ENCODE data around the gene SPRR3. TPM values are rescaled to one million over a fixed set of nuclear protein-coding genes. Genes with fewer than 3 reads are reported as not detected.

Gene SPRR3
- total and polyA plus RNA-seq, 4 donors: 0.61 TPM; not detected in 3

DNA sequence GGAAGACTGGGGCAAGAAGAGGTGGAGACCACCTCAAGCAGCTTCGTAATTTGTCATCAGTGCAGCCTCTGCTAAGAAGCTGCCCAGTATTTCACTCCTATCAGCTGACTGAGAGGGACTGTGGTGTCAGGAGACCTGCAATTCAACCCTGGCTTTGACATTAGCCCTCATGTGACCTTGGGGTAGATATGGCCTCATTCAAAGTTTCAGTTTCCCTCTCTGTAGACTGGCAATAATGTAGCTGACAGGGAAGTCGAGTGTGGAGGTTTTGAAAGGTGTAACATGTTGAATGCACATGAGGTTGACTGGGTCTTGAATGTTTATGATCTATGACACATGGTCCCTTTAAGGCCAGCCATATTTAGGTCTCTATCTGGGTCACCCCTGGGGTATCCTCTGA, 33.3 kb upstream of the SPRR3 start:
- H3K4me3 ChIP-seq (ENCODE audit: low read depth in 1 of 3, low read length in 3 of 3): no peak overlapping the region
- no peaks in the 10 kb centered on the region for H3K27me3 ChIP-seq (ENCODE audit: control insufficient read depth in 4 of 4, insufficient read depth in 4 of 4, low read length in 3 of 4)
- no peaks in the 10 kb centered on the region for H3K36me3 ChIP-seq (ENCODE audit: control insufficient read depth in 4 of 4, insufficient read depth in 3 of 4, low read depth in 1 of 4, low read length in 3 of 4)
- no peaks in the 10 kb centered on the region for H3K4me1 ChIP-seq (ENCODE audit: control insufficient read depth in 4 of 4, insufficient read depth in 4 of 4, low read length in 3 of 4)
- WGBS: 66% methylated on average over 2 of the region's 2 CpGs
- TF ChIP-seq, protein P1, sequence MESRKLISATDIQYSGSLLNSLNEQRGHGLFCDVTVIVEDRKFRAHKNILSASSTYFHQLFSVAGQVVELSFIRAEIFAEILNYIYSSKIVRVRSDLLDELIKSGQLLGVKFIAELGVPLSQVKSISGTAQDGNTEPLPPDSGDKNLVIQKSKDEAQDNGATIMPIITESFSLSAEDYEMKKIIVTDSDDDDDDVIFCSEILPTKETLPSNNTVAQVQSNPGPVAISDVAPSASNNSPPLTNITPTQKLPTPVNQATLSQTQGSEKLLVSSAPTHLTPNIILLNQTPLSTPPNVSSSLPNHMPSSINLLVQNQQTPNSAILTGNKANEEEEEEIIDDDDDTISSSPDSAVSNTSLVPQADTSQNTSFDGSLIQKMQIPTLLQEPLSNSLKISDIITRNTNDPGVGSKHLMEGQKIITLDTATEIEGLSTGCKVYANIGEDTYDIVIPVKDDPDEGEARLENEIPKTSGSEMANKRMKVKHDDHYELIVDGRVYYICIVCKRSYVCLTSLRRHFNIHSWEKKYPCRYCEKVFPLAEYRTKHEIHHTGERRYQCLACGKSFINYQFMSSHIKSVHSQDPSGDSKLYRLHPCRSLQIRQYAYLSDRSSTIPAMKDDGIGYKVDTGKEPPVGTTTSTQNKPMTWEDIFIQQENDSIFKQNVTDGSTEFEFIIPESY (IDR thresholded peaks at IDR 0.05): no peak
- TF ChIP-seq, protein P2, sequence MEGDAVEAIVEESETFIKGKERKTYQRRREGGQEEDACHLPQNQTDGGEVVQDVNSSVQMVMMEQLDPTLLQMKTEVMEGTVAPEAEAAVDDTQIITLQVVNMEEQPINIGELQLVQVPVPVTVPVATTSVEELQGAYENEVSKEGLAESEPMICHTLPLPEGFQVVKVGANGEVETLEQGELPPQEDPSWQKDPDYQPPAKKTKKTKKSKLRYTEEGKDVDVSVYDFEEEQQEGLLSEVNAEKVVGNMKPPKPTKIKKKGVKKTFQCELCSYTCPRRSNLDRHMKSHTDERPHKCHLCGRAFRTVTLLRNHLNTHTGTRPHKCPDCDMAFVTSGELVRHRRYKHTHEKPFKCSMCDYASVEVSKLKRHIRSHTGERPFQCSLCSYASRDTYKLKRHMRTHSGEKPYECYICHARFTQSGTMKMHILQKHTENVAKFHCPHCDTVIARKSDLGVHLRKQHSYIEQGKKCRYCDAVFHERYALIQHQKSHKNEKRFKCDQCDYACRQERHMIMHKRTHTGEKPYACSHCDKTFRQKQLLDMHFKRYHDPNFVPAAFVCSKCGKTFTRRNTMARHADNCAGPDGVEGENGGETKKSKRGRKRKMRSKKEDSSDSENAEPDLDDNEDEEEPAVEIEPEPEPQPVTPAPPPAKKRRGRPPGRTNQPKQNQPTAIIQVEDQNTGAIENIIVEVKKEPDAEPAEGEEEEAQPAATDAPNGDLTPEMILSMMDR (IDR thresholded peaks at IDR 0.05; ENCODE audit: low read depth, low read length, missing input control): no peak
- TF ChIP-seq JUND (IDR thresholded peaks at IDR 0.05) (no peak), FOXA2 (IDR thresholded peaks at IDR 0.05) (no peak), TAF1 (conservative IDR thresholded peaks at IDR 0.05) (no peak), YY1 (IDR thresholded peaks at IDR 0.05) (no peak), RAD21 (IDR thresholded peaks at IDR 0.05) (no peak), HNF4G (IDR thresholded peaks at IDR 0.05) (no peak), RXRA (IDR thresholded peaks at IDR 0.05) (no peak), FOXA1 (IDR thresholded peaks at IDR 0.05) (no peak), HNF4A (conservative IDR thresholded peaks at IDR 0.05) (no peak), EGR1 (IDR thresholded peaks at IDR 0.05; ENCODE audit: low read depth in 2 of 2) (no peak), SP1 (IDR thresholded peaks at IDR 0.05) (no peak)
- TF ChIP-seq, protein P3, sequence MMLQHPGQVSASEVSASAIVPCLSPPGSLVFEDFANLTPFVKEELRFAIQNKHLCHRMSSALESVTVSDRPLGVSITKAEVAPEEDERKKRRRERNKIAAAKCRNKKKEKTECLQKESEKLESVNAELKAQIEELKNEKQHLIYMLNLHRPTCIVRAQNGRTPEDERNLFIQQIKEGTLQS (IDR thresholded peaks at IDR 0.05): no peak
- TF ChIP-seq, protein P4, sequence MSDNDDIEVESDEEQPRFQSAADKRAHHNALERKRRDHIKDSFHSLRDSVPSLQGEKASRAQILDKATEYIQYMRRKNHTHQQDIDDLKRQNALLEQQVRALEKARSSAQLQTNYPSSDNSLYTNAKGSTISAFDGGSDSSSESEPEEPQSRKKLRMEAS (IDR thresholded peaks at IDR 0.05): no peak
- TF ChIP-seq, protein P5, sequence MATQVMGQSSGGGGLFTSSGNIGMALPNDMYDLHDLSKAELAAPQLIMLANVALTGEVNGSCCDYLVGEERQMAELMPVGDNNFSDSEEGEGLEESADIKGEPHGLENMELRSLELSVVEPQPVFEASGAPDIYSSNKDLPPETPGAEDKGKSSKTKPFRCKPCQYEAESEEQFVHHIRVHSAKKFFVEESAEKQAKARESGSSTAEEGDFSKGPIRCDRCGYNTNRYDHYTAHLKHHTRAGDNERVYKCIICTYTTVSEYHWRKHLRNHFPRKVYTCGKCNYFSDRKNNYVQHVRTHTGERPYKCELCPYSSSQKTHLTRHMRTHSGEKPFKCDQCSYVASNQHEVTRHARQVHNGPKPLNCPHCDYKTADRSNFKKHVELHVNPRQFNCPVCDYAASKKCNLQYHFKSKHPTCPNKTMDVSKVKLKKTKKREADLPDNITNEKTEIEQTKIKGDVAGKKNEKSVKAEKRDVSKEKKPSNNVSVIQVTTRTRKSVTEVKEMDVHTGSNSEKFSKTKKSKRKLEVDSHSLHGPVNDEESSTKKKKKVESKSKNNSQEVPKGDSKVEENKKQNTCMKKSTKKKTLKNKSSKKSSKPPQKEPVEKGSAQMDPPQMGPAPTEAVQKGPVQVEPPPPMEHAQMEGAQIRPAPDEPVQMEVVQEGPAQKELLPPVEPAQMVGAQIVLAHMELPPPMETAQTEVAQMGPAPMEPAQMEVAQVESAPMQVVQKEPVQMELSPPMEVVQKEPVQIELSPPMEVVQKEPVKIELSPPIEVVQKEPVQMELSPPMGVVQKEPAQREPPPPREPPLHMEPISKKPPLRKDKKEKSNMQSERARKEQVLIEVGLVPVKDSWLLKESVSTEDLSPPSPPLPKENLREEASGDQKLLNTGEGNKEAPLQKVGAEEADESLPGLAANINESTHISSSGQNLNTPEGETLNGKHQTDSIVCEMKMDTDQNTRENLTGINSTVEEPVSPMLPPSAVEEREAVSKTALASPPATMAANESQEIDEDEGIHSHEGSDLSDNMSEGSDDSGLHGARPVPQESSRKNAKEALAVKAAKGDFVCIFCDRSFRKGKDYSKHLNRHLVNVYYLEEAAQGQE (IDR thresholded peaks at IDR 0.05): no peak
- H3K9ac ChIP-seq (ENCODE audit: low read depth in 1 of 2, low read length in 2 of 2): no peak overlapping the region
- no peaks in the 10 kb centered on the region for H3K9me3 ChIP-seq (ENCODE audit: control insufficient read depth in 4 of 4, low read length in 3 of 4)
- H3K27ac ChIP-seq (ENCODE audit: low read depth in 1 of 2, low read length in 2 of 2): no peak overlapping the region
- DNase-seq (ENCODE audit: low spot score): no peak

DNA sequence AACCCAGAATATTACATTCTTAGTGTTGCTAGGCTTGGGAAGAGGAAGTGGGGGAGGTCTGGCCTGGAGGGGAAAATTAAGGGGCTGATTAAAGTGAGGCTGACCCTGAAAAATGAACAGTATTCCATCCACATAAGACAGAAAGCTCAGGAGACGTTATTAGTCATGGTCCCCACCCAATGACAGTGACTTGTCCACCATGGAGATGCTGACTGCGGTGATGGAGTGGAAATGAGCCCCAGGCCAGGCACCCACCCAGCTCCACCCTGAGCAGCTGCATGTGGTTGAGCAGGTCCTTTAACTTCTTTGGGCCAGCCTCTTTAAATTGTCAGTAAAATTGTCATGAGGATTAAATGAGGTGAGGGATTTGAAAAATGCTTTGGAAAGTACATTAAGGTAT, 32.5 kb upstream of the SPRR3 start:
- WGBS: 87% methylated on average over 2 of the region's 2 CpGs
- Histone ChIP-seq H3K4me1 (ENCODE audit: control insufficient read depth in 4 of 4, insufficient read depth in 4 of 4, low read length in 3 of 4) (no peaks in the 10 kb centered on the region), H3K4me3 (ENCODE audit: low read depth in 1 of 3, low read length in 3 of 3) (no peak overlapping the region), H3K9ac (ENCODE audit: low read depth in 1 of 2, low read length in 2 of 2) (no peak overlapping the region), H3K9me3 (ENCODE audit: control insufficient read depth in 4 of 4, low read length in 3 of 4) (no peaks in the 10 kb centered on the region), H3K27ac (ENCODE audit: low read depth in 1 of 2, low read length in 2 of 2) (no peak overlapping the region), H3K27me3 (ENCODE audit: control insufficient read depth in 4 of 4, insufficient read depth in 4 of 4, low read length in 3 of 4) (no peaks in the 10 kb centered on the region), H3K36me3 (ENCODE audit: control insufficient read depth in 4 of 4, insufficient read depth in 3 of 4, low read depth in 1 of 4, low read length in 3 of 4) (no peaks in the 10 kb centered on the region)
- no peak for DNase-seq (ENCODE audit: low spot score)
- no peak for TF ChIP-seq GABPA (IDR thresholded peaks at IDR 0.05 in 1 of 2, conservative IDR thresholded peaks at IDR 0.05 in 1 of 2)
- no peak for TF ChIP-seq FOXA2 (IDR thresholded peaks at IDR 0.05)
- TF ChIP-seq TAF1 (conservative IDR thresholded peaks at IDR 0.05): no peak
- TF ChIP-seq RXRA (IDR thresholded peaks at IDR 0.05): no peak
- TF ChIP-seq, protein P1 (IDR thresholded peaks at IDR 0.05): no peak
- TF ChIP-seq, protein P5 (IDR thresholded peaks at IDR 0.05): no peak
- TF ChIP-seq NR2F2 (IDR thresholded peaks at IDR 0.05): no peak
- TF ChIP-seq, protein P4 (IDR thresholded peaks at IDR 0.05): no peak
- no peak for TF ChIP-seq YY1 (IDR thresholded peaks at IDR 0.05)
